ENCODE data around the gene MKNK2.
A peak's percentile ranks its signal among the peaks of the same experiment; 100 is the strongest.

DNA sequence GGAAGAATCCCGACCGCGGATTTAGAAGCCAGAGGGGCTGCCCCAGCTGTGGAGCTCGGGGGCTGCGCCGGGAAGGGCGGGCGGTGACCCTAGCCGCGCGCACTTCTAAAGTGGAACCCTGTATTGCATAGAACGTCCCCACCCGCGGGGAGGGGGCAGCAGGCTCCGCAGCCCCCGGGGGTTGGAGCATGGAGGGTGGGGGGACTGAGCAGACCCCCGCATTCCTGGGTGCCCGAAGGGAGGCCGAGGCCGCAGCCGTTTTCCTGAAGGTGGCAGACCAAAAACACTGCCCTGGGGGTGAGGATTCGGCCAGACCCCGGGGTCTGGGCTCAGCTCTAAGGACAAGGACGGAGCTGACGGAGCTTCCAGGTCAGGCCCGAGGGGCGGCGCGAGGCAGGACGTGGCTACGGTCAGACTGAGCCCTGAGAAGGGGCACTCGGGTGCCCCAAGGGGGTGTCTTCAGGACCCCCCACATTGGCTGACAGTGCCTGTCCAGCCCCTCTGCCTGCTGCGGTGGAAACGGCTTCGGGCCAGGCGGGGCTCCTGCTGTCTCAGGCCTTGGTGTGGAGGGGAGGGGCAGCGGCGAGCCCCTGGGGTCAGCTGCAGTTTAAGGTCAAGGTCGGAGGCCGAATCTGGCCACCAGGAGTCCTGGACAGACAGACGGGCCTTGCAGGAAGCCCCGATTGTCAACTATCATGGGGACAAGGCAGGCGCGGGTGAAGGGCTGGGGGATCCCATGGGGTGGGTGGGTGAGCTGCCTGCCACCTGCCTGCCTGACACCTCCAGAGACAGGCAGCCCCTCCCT, 12.6 kb downstream of the MKNK2 start:
- TF ChIP-seq ZNF384 (IDR thresholded peaks at IDR 0.05; ENCODE audit: borderline replicate concordance, low read depth, low read length) (no peak), CBX3 (IDR thresholded peaks at IDR 0.05; ENCODE audit: borderline replicate concordance, low read depth) (no peak), EZH2 (IDR thresholded peaks at IDR 0.05; ENCODE audit: borderline replicate concordance, control insufficient read depth, low read depth, low read length) (no peak), YY1 (IDR thresholded peaks at IDR 0.05; ENCODE audit: low read depth, low read length) (no peak), CHD2 (IDR thresholded peaks at IDR 0.05; ENCODE audit: borderline replicate concordance, low read depth, low read length) (no peak), POLR2AphosphoS5 (IDR thresholded peaks at IDR 0.05; ENCODE audit: low read length) (peak; percentile 15), SMAD5 (IDR thresholded peaks at IDR 0.05; ENCODE audit: low read depth) (no peak), NBN (IDR thresholded peaks at IDR 0.05) (no peak), KAT2A (conservative IDR thresholded peaks at IDR 0.05; ENCODE audit: control insufficient read depth, low read depth, low read length) (no peak), SIN3A (IDR thresholded peaks at IDR 0.05; ENCODE audit: low read depth, low read length) (no peak)
- TF ChIP-seq, protein P1, sequence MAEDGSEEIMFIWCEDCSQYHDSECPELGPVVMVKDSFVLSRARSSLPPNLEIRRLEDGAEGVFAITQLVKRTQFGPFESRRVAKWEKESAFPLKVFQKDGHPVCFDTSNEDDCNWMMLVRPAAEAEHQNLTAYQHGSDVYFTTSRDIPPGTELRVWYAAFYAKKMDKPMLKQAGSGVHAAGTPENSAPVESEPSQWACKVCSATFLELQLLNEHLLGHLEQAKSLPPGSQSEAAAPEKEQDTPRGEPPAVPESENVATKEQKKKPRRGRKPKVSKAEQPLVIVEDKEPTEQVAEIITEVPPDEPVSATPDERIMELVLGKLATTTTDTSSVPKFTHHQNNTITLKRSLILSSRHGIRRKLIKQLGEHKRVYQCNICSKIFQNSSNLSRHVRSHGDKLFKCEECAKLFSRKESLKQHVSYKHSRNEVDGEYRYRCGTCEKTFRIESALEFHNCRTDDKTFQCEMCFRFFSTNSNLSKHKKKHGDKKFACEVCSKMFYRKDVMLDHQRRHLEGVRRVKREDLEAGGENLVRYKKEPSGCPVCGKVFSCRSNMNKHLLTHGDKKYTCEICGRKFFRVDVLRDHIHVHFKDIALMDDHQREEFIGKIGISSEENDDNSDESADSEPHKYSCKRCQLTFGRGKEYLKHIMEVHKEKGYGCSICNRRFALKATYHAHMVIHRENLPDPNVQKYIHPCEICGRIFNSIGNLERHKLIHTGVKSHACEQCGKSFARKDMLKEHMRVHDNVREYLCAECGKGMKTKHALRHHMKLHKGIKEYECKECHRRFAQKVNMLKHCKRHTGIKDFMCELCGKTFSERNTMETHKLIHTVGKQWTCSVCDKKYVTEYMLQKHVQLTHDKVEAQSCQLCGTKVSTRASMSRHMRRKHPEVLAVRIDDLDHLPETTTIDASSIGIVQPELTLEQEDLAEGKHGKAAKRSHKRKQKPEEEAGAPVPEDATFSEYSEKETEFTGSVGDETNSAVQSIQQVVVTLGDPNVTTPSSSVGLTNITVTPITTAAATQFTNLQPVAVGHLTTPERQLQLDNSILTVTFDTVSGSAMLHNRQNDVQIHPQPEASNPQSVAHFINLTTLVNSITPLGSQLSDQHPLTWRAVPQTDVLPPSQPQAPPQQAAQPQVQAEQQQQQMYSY (CRISPR knock-in tag; IDR thresholded peaks at IDR 0.05) = no peak
- TF ChIP-seq, protein P2, sequence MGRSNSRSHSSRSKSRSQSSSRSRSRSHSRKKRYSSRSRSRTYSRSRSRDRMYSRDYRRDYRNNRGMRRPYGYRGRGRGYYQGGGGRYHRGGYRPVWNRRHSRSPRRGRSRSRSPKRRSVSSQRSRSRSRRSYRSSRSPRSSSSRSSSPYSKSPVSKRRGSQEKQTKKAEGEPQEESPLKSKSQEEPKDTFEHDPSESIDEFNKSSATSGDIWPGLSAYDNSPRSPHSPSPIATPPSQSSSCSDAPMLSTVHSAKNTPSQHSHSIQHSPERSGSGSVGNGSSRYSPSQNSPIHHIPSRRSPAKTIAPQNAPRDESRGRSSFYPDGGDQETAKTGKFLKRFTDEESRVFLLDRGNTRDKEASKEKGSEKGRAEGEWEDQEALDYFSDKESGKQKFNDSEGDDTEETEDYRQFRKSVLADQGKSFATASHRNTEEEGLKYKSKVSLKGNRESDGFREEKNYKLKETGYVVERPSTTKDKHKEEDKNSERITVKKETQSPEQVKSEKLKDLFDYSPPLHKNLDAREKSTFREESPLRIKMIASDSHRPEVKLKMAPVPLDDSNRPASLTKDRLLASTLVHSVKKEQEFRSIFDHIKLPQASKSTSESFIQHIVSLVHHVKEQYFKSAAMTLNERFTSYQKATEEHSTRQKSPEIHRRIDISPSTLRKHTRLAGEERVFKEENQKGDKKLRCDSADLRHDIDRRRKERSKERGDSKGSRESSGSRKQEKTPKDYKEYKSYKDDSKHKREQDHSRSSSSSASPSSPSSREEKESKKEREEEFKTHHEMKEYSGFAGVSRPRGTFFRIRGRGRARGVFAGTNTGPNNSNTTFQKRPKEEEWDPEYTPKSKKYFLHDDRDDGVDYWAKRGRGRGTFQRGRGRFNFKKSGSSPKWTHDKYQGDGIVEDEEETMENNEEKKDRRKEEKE (IDR thresholded peaks at IDR 0.05) = no peak
